Adrenal gland (tissue), 5 donors: ENCODE measurements around the gene STT3B.

Experiments used
- POLR2A ChIP-seq, 2 donors: fragments of 450-650 bp; IDR thresholded peaks; one replicate each; pipeline ENCODE4 v1.6.1; 2017; ENCODE audit warnings: antibody characterized with exemption in 2 of 2, mild to moderate bottlenecking in 2 of 2, moderate library complexity in 1 of 2
- TF ChIP-seq, protein P1 (sequence below), 6 experiments: fragments of 450-650 bp in 4 of 6; fragments of 200-600 bp in 2 of 6; sonication (generic) in 1 of 6; IDR thresholded peaks; 1 replicate in 5 of 6; 2 replicates in 1 of 6; pipeline versions ENCODE4 v1.5.1 to v1.8.0; 2016 to 2021; ENCODE audit warnings: antibody characterized with exemption in 6 of 6, mild to moderate bottlenecking in 2 of 6, moderate library complexity in 1 of 6
- donor health status: DM: no; HTN: no; CAD: no.

DNA sequence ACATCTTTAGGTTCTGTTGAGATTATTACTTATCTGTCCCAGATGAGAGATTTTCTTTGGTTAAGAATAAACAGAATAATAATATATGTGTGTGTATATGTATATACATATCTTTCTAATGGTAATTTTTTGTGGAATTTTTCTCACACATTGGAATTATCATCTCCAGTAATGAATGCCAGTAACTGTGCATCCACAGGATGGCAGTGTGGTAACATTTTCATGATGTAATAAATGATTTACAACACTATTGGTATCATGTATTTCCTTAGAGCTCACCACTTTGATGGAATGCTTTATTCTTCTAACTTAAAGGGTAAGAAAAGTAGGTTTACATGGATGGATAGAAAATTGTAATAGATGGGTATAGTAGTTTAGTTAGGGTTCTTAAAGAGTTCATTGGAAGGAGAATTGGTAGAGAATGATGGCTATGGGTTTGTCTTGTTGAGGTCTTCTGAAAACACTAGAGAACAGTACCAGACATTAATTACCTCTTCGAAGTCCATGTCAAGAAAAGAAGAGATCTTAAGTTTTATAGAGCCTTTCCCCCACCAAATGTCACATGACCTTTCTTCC is 78.1 kb downstream of the STT3B start:
- TF ChIP-seq, protein P1, sequence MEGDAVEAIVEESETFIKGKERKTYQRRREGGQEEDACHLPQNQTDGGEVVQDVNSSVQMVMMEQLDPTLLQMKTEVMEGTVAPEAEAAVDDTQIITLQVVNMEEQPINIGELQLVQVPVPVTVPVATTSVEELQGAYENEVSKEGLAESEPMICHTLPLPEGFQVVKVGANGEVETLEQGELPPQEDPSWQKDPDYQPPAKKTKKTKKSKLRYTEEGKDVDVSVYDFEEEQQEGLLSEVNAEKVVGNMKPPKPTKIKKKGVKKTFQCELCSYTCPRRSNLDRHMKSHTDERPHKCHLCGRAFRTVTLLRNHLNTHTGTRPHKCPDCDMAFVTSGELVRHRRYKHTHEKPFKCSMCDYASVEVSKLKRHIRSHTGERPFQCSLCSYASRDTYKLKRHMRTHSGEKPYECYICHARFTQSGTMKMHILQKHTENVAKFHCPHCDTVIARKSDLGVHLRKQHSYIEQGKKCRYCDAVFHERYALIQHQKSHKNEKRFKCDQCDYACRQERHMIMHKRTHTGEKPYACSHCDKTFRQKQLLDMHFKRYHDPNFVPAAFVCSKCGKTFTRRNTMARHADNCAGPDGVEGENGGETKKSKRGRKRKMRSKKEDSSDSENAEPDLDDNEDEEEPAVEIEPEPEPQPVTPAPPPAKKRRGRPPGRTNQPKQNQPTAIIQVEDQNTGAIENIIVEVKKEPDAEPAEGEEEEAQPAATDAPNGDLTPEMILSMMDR (IDR thresholded peaks at IDR 0.05), result peak; percentile 17 to 64 (median 58)
- TF ChIP-seq POLR2A (IDR thresholded peaks at IDR 0.05), result no peak
